OCI-LY3 (cell line): ENCODE measurements around the gene TXNL4B.
A peak's percentile ranks its signal among the peaks of the same experiment; 100 is the strongest.

Experiments used
- H2AFZ ChIP-seq: fragments of 200-600, 300-600 bp; shearing (Covaris generic); 2 replicates; pipeline ENCODE4 v1.6.0; 2014; ENCODE audit warnings: antibody characterized with exemption, low read depth, low read length
- H3K27ac ChIP-seq: fragments of 200-600, 300-600 bp; sonication (generic); 2 replicates; pipeline ENCODE4 v1.5.1; 2014; ENCODE audit warnings: mild to moderate bottlenecking, low read length, moderate library complexity, mixed read lengths
- H3K27me3 ChIP-seq: fragments of 200-600, 300-600 bp; sonication (generic); 2 replicates; pipeline ENCODE4 v1.6.1; 2014; ENCODE audit warnings: low read depth, low read length, mixed read lengths
- H3K36me3 ChIP-seq: fragments of 200-600, 300-600 bp; sonication (generic); replicated peaks from 2 replicates; pipeline ENCODE3; 2014; ENCODE audit warnings: low read depth, low read length, mixed read lengths
- H3K4me1 ChIP-seq: fragments of 300-600, 200-600 bp; sonication (generic); 2 replicates; pipeline ENCODE4 v1.6.1; 2014; ENCODE audit warnings: low read length, mixed read lengths
- H3K4me2 ChIP-seq: fragments of 200-600, 300-600 bp; sonication (generic); 2 replicates; pipeline ENCODE4 v1.6.1; 2014; ENCODE audit warnings: low read length, mixed read lengths
- H3K4me3 ChIP-seq: fragments of 300-600, 200-600 bp; sonication (generic); 2 replicates; pipeline ENCODE4 v1.5.1; 2014; ENCODE audit warnings: antibody characterized with exemption, mild to moderate bottlenecking, low read length, moderate library complexity
- H3K79me2 ChIP-seq: fragments of 300-600, 200-600 bp; shearing (Covaris generic); 2 replicates; pipeline ENCODE4 v1.6.1; 2014; ENCODE audit warnings: mild to moderate bottlenecking, low read length, mixed read lengths
- H3K9ac ChIP-seq: fragments of 300-600, 200-600 bp; shearing (Covaris generic); 2 replicates; pipeline ENCODE4 v1.6.0; 2014; ENCODE audit warnings: mild to moderate bottlenecking, low read length, moderate library complexity
- H3K9me3 ChIP-seq: fragments of 200-600, 300-600 bp; shearing (Covaris generic); 2 replicates; pipeline ENCODE4 v1.6.1; 2014; ENCODE audit warnings: low read length, mixed read lengths; ENCODE audit not compliant: insufficient read depth
- H4K20me1 ChIP-seq: fragments of 200-600, 300-600 bp; sonication (generic); 2 replicates; pipeline ENCODE4 v1.6.1; 2016; ENCODE audit warnings: low read length, mixed read lengths; ENCODE audit not compliant: insufficient read depth
- CTCF ChIP-seq: fragments of 200-600, 300-600 bp; sonication (generic); IDR thresholded peaks from 2 replicates; pipeline ENCODE4 v1.5.1; 2014; ENCODE audit warnings: antibody characterized with exemption, low read length, low read depth
- EZH2phosphoT487 ChIP-seq: fragments of 200-600 bp; shearing (Covaris generic); IDR thresholded peaks from 2 replicates; pipeline ENCODE4 v1.6.1; 2018; ENCODE audit warnings: antibody characterized with exemption, mixed run types, low read depth

The TXNL4B gene

DNA sequence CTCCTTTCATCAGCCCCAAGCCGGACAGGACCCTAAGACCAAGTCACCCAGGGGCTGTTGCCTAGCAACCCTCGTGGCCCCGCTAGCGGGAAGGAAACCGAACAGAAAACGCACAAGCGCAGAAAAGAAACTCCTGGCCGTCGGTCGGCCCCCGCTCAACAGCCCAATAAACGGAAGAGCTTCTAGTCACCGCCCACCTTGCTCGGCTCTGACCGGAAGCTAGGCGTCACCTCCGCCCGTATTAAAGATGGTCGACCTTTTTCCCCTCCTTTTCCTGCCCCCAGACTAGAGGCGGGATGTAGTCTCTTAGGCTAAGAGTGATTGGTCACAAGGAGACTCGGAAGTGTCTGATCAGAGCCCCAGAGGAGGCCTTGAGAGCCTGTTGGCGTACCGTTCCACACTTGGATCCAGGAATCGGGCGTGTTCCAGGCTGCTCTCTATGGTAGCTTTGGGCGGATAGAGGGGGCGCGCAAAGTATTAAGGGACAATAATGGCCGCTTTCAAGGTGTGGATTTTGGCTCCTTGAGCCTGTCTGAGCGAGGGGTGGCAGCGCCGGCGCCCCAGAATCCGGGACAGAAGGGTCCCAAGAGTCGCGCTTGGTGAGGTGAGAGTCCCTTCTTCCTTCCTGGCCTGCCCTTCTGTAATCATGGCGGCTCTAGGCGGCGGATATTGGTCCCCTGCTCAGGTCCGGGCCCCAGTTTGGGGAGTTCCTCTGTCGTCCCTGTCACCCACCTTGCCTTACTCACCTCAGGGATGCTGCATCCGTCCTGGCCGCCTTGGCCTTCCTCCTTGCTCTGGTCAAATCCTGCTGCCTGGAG, at the start of gene TXNL4B, which contains the start of gene DHX38:
Gene TXNL4B (minus strand): TSS at position 173 of the 818 bp plus-strand sequence. CDS start 2,871 bp downstream, outside the sequence.
Gene DHX38 (plus strand): TSS at position 400 of the 818 bp plus-strand sequence. CDS start 2,311 bp downstream, outside the sequence.
- Histone ChIP-seq H3K4me1 (peaks cover 19% of the 10 kb centered on the region), H2AFZ (peak within 1 kb of the TSS; percentile 84), H3K27ac (peak within 1 kb of the TSS; percentile 62), H3K9me3 (no peaks in the 10 kb centered on the region), H3K9ac (peak within 1 kb of the TSS; percentile 80), H3K36me3 (peaks cover 34% of the 10 kb centered on the region), H4K20me1 (no peaks in the 10 kb centered on the region), H3K4me3 (peak within 1 kb of the TSS; percentile 93), H3K4me2 (peak within 1 kb of the TSS; percentile 85), H3K79me2 (peaks cover 54% of the 10 kb centered on the region), H3K27me3 (no peaks in the 10 kb centered on the region)
- no peak for TF ChIP-seq CTCF

- H2AFZ ChIP-seq: no peak overlapping the region
- H3K9ac ChIP-seq: no peak overlapping the region
- no peak overlapping the region for H3K4me3 ChIP-seq
- H3K79me2 ChIP-seq: no peaks in the 10 kb centered on the region
- H3K27me3 ChIP-seq: no peaks in the 10 kb centered on the region
- H3K27ac ChIP-seq: no peak overlapping the region
- H3K4me2 ChIP-seq: no peak overlapping the region
- H4K20me1 ChIP-seq: no peaks in the 10 kb centered on the region
- H3K9me3 ChIP-seq: no peaks in the 10 kb centered on the region
- no peaks in the 10 kb centered on the region for H3K36me3 ChIP-seq
- no peak for TF ChIP-seq CTCF
- no peak for TF ChIP-seq EZH2phosphoT487
- H3K4me1 ChIP-seq: no peaks in the 10 kb centered on the region
Measured at GRCh38 chr16:72142476-72142875, 49.1 kb upstream of the TXNL4B start.

DNA sequence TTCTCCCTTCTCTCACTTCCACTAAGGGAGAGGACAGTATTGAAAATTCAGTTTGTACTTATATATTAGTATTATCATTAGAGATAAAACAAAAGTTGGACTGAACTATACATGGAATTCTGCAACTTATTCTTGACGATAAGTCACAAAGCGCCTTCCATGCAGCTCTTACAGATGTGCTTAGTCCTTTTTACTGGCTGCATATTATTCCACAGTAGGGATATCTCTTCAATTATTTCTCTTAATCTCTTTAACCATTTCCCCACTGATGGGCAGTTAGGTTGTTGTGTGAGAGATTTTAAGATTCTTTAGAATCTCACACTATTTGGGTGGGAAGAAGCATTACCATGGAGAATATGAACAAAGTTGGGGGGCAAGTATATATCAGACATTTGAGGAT, 46.5 kb upstream of the TXNL4B start:
- no peaks in the 10 kb centered on the region for H3K27me3 ChIP-seq
- no peaks in the 10 kb centered on the region for H4K20me1 ChIP-seq
- no peak for TF ChIP-seq CTCF
- no peak for TF ChIP-seq EZH2phosphoT487
- H2AFZ ChIP-seq: no peak overlapping the region
- no peak overlapping the region for H3K4me2 ChIP-seq
- no peaks in the 10 kb centered on the region for H3K4me1 ChIP-seq
- H3K9me3 ChIP-seq: no peaks in the 10 kb centered on the region
- H3K79me2 ChIP-seq: no peaks in the 10 kb centered on the region
- no peak overlapping the region for H3K27ac ChIP-seq
- no peak overlapping the region for H3K4me3 ChIP-seq
- H3K36me3 ChIP-seq: no peaks in the 10 kb centered on the region
- H3K9ac ChIP-seq: no peak overlapping the region

DNA sequence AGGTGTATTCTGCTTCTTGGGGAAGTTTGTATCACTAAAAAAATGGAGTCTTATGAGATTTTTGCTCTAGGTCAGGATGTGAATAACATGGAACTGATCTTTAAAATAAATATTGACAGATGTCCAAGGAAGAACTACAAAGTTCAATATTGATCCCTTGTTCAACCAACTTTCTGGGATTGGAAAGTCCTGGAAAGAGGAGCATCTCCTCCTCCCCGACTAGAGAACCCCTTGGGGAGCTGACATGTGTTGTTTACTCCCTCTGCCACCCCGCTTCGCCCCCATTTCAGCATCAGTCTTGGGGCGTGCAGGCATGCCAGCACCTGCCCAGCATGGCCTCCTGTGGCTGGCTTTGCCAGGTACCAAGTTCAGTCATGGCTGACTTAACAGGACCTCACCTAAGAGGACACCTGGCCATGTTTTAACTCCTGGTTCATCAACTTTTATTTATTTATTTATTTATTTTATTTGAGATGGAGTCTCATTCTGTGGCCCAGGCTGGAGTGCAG, 44.7 kb upstream of the TXNL4B start:
- H3K4me3 ChIP-seq: no peak overlapping the region
- no peaks in the 10 kb centered on the region; the same call in 1 of the 2 replicates for H3K4me1 ChIP-seq
- no peak for TF ChIP-seq CTCF
- TF ChIP-seq EZH2phosphoT487: no peak
- no peak overlapping the region for H3K27ac ChIP-seq
- H4K20me1 ChIP-seq: no peaks in the 10 kb centered on the region
- H3K4me2 ChIP-seq: no peak overlapping the region
- H3K9me3 ChIP-seq: no peaks in the 10 kb centered on the region
- H2AFZ ChIP-seq: no peak overlapping the region
- H3K9ac ChIP-seq: no peak overlapping the region
- no peaks in the 10 kb centered on the region for H3K79me2 ChIP-seq
- no peaks in the 10 kb centered on the region for H3K36me3 ChIP-seq
- no peaks in the 10 kb centered on the region for H3K27me3 ChIP-seq
